GM12878 (cell line): ENCODE results near the gene PPP1R14B. TPM values are rescaled to one million over a fixed set of nuclear protein-coding genes. Genes with fewer than 3 reads are reported as not detected.

ENCODE experiments used
- CUX1 ChIP-seq: IDR thresholded peaks from 2 replicates; pipeline ENCODE4 v1.6.1; 2012; ENCODE audit warnings: improper control_type of control experiment, low read depth, low read length; ENCODE audit not compliant: insufficient replicate concordance
- E2F8 ChIP-seq: fragments of 450-650 bp; IDR thresholded peaks from 2 replicates; pipeline ENCODE4 v1.6.1; 2018; ENCODE audit warnings: mild to moderate bottlenecking, low read depth, moderate library complexity; ENCODE audit not compliant: partially characterized antibody
- GATAD2B ChIP-seq: fragments of 450-650 bp; conservative IDR thresholded peaks from 2 replicates; pipeline ENCODE4 v1.6.1; 2017; ENCODE audit warnings: low read depth, mild to moderate bottlenecking, moderate library complexity
- HCFC1 ChIP-seq: fragments of 150-350 bp; IDR thresholded peaks from 2 replicates; pipeline ENCODE4 v1.6.1; 2014; ENCODE audit warnings: low read length
- PAX5 ChIP-seq: IDR thresholded peaks from 2 replicates; pipeline ENCODE4 v1.6.1; 2011; ENCODE audit warnings: low read depth, low read length, borderline replicate concordance
- RELB ChIP-seq: fragments of 450-650 bp; IDR thresholded peaks from 2 replicates; pipeline ENCODE4 v1.6.1; 2017; ENCODE audit warnings: low read depth, mild to moderate bottlenecking, moderate library complexity
- SP1 ChIP-seq: IDR thresholded peaks from one replicate; pipeline ENCODE4 v1.6.1; 2011; ENCODE audit warnings: low read depth, low read length
- SRF ChIP-seq, 2 experiments: IDR thresholded peaks; 2 replicates each; pipeline ENCODE4 v1.6.1; 2011; ENCODE audit warnings: low read depth in 2 of 2, low read length in 2 of 2, mild to moderate bottlenecking in 1 of 2, moderate library complexity in 1 of 2
- polyA plus RNA-seq, 11 experiments: library from polyadenylated mRNA; depleted of rRNA in 4 of 11; unstranded in 6 of 11; stranded (reverse) in 5 of 11; fragments of >200 nt; fragmentation: Nextera tagmentation in 4 of 11; fragmentation: Illumina TruSeq in 1 of 11; extraction: Ambion mirVana in 4 of 11; extraction: Trizol in 1 of 11; gene quantifications; 1 replicate in 1 of 11; 2 replicates in 10 of 11; pipeline versions ENCODE4 v1.2.1 to v1.2.3, GENCODE V29; 2011 to 2016; ENCODE audit warnings: inconsistent platforms in 2 of 11, missing spikeins in 2 of 11, low read depth in 1 of 11
- total RNA-seq, 4 experiments: library from RNA; depleted of rRNA in 3 of 4; stranded (reverse); fragments of >200 nt in 3 of 4; fragmentation: Illumina TruSeq in 1 of 4; extraction: Trizol in 1 of 4; gene quantifications; 2 replicates each; pipeline versions ENCODE4 v1.2.1 to v1.2.3, GENCODE V29; 2013 to 2021
- TF ChIP-seq, protein P1 (sequence below): fragments of 450-650 bp; formaldehyde crosslinking; IDR thresholded peaks from 2 replicates; pipeline ENCODE4 v1.4.0; 2020; ENCODE audit warnings: mild to moderate bottlenecking, moderate library complexity
- TF ChIP-seq, protein P2 (sequence below): fragments of 450-650 bp; IDR thresholded peaks from 2 replicates; pipeline ENCODE4 v1.6.1; 2017; ENCODE audit warnings: antibody characterized with exemption, mild to moderate bottlenecking, moderate library complexity

Gene PPP1R14B
- total and polyA plus RNA-seq, 10 of the 15 experiments (the other 5 are each of a cell fraction or from before 2014, with no cell fraction given), result 8.4 to 283 (median 124) TPM

GRCh38 chr11:64240435-64241240, 6.1 kb downstream of the PPP1R14B start, which contains the start of gene FKBP2 (continued):
- TF ChIP-seq CUX1 (no peak), SRF (IDR thresholded peaks at IDR 0.05; ENCODE audit: low read depth in 2 of 2, low read length in 2 of 2) (no peak), GATAD2B (peak; percentile 86), SP1 (peak; percentile 54), HCFC1 (peak; percentile 54), RELB (peak; percentile 59; the same call in 1 of the 2 replicates), PAX5 (peak; percentile 55; the same call in 1 of the 2 replicates), E2F8 (no peak)
- TF ChIP-seq, protein P1, sequence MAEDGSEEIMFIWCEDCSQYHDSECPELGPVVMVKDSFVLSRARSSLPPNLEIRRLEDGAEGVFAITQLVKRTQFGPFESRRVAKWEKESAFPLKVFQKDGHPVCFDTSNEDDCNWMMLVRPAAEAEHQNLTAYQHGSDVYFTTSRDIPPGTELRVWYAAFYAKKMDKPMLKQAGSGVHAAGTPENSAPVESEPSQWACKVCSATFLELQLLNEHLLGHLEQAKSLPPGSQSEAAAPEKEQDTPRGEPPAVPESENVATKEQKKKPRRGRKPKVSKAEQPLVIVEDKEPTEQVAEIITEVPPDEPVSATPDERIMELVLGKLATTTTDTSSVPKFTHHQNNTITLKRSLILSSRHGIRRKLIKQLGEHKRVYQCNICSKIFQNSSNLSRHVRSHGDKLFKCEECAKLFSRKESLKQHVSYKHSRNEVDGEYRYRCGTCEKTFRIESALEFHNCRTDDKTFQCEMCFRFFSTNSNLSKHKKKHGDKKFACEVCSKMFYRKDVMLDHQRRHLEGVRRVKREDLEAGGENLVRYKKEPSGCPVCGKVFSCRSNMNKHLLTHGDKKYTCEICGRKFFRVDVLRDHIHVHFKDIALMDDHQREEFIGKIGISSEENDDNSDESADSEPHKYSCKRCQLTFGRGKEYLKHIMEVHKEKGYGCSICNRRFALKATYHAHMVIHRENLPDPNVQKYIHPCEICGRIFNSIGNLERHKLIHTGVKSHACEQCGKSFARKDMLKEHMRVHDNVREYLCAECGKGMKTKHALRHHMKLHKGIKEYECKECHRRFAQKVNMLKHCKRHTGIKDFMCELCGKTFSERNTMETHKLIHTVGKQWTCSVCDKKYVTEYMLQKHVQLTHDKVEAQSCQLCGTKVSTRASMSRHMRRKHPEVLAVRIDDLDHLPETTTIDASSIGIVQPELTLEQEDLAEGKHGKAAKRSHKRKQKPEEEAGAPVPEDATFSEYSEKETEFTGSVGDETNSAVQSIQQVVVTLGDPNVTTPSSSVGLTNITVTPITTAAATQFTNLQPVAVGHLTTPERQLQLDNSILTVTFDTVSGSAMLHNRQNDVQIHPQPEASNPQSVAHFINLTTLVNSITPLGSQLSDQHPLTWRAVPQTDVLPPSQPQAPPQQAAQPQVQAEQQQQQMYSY (CRISPR knock-in tag), result no peak
- TF ChIP-seq, protein P2, sequence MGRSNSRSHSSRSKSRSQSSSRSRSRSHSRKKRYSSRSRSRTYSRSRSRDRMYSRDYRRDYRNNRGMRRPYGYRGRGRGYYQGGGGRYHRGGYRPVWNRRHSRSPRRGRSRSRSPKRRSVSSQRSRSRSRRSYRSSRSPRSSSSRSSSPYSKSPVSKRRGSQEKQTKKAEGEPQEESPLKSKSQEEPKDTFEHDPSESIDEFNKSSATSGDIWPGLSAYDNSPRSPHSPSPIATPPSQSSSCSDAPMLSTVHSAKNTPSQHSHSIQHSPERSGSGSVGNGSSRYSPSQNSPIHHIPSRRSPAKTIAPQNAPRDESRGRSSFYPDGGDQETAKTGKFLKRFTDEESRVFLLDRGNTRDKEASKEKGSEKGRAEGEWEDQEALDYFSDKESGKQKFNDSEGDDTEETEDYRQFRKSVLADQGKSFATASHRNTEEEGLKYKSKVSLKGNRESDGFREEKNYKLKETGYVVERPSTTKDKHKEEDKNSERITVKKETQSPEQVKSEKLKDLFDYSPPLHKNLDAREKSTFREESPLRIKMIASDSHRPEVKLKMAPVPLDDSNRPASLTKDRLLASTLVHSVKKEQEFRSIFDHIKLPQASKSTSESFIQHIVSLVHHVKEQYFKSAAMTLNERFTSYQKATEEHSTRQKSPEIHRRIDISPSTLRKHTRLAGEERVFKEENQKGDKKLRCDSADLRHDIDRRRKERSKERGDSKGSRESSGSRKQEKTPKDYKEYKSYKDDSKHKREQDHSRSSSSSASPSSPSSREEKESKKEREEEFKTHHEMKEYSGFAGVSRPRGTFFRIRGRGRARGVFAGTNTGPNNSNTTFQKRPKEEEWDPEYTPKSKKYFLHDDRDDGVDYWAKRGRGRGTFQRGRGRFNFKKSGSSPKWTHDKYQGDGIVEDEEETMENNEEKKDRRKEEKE, result no peak
